Bronchial epithelial cell (primary cell): ENCODE measurements around the gene INO80. TPM values are rescaled to one million over a fixed set of nuclear protein-coding genes. Genes with fewer than 3 reads are reported as not detected.

ENCODE experiments used
- DNase-seq: peaks from one replicate; pipeline ENCODE4 v3.0.0-alpha.2; 2010; ENCODE audit warnings: low read depth
- FAIRE-seq: peaks from 2 replicates; lab custom pipeline; 2011; peaks lifted over from hg19 to GRCh38; lab: Jason Lieb, UNC
- H3K27me3 ChIP-seq: 2 replicates; pipeline ENCODE4 v1.5.1; 2011; ENCODE audit warnings: low read length; ENCODE audit not compliant: control insufficient read depth, insufficient read depth
- H3K36me3 ChIP-seq: 2 replicates; pipeline ENCODE4 v1.5.1; 2011; ENCODE audit warnings: low read length; ENCODE audit not compliant: control insufficient read depth, insufficient read depth
- H3K4me3 ChIP-seq: 2 replicates; pipeline ENCODE4 v1.5.1; 2011; ENCODE audit warnings: mild to moderate bottlenecking, low read depth, low read length, control low read depth
- CTCF ChIP-seq: IDR thresholded peaks from 2 replicates; pipeline ENCODE4 v1.5.1; 2011; ENCODE audit warnings: mild to moderate bottlenecking, moderate library complexity, low read length, control low read depth, inconsistent platforms; ENCODE audit not compliant: insufficient read depth, severe bottlenecking
- total RNA-seq: library from RNA; depleted of rRNA; stranded (reverse); fragments of >200 nt; gene quantifications from 2 replicates; pipeline ENCODE4 v1.2.1, GENCODE V29; 2014

Gene INO80
- total RNA-seq, 1 donor from 2014 or later, result 23.7 TPM

DNA sequence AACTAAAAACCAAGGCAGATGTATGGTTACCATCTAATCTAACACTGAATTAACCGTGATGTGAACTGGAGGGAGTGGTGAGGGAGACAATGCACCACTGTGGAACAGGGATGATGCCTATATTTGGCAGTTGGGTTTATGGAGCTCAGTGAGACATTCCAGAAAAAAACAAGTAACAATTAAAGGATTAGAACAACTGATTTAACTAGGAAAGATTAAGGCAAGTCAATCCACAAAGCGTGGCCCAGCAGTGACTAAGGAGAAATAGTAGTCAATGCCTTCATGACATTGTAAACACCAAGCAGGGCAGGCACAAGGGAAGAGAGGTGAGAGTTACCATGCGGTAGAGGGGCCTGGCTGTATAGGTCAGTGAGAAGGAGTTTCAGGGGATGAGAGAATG lies 124.7 kb downstream of the INO80 start:
- Histone ChIP-seq H3K4me3 (no peak overlapping the region), H3K36me3 (peaks cover 13% of the 10 kb centered on the region), H3K27me3 (no peaks in the 10 kb centered on the region)
- no peak for TF ChIP-seq CTCF
- no peak for DNase-seq
- no peak for FAIRE-seq

DNA sequence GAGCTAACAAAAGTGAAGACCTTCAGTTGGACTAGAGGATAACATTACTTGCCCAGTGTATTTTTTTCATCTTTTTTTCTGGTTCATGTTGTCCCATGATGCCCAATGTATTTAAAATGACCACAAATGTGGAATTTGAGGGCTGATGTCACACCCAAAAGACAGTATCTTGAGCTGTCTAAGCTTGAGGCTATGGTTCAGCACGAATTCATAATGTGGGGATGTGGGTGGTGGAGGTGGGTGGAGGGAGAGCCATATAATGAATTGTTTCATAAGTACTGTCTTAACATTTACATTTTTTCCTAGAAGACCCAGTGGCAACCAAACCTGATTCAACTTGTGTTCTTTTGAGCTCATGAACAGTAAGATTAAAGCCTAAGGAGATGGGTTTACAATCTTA lies 125.3 kb downstream of the INO80 start:
- DNase-seq (no peak), FAIRE-seq (no peak)
- Histone ChIP-seq H3K4me3 (no peak overlapping the region), H3K27me3 (no peaks in the 10 kb centered on the region), H3K36me3 (peaks cover 14% of the 10 kb centered on the region)
- TF ChIP-seq CTCF, result no peak

- Histone ChIP-seq H3K27me3 (no peaks in the 10 kb centered on the region), H3K36me3 (peaks cover 13% of the 10 kb centered on the region), H3K4me3 (no peak overlapping the region)
- TF ChIP-seq CTCF, result no peak
- DNase-seq (no peak), FAIRE-seq (no peak)
Measured at GRCh38 chr15:40990080-40990479, 126.0 kb downstream of the INO80 start.

DNA sequence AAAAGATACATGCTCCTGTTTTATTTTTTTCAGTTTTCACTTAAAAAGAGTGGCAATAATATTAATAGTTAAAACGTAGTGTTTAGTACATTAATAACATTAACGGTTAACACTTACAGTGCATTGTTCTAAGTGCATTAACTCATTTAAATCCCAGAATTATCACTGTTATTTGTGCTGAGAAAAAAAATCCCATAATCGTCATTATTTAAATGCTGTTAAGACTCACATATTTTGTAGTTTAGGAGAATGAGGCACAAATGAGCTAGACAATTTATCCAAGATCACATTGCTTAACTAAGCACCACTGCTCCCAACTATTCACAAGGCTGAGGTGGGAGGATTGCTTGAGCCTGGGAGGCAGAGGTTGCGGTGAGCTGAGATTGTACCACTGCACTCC lies 127.9 kb downstream of the INO80 start:
- Histone ChIP-seq H3K4me3 (no peak overlapping the region), H3K36me3 (peaks cover 20% of the 10 kb centered on the region), H3K27me3 (no peaks in the 10 kb centered on the region)
- FAIRE-seq, result no peak
- DNase-seq, result no peak
- no peak for TF ChIP-seq CTCF

DNA sequence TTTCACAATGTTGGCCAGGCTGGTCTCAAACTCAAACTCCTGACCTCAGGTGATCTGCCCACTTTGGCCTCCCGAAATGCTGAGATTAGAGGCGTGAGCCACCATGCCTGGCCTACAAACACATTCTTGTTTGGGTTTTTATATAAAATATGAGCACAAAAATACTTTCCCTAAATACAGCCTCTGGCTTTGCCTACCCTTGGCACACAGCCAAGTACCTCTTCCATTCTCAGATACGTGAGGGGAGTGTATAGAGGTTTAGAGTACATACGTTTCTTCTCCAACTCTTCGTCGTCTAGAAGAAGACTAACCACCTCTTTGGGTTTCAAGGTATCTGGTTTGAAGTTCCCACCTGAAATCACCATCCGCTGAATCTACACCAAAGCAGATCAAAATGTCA lies 129.3 kb downstream of the INO80 start:
- peaks cover 19% of the 10 kb centered on the region for H3K36me3 ChIP-seq
- no peak for FAIRE-seq

More for the DNA sequence above, 129.3 kb downstream of the INO80 start:
- no peak for DNase-seq
- no peaks in the 10 kb centered on the region for H3K27me3 ChIP-seq
- no peak for TF ChIP-seq CTCF
- H3K4me3 ChIP-seq, result no peak overlapping the region
